ENCODE measurements around the gene WDR18. TPM values are rescaled to one million over a fixed set of nuclear protein-coding genes. Genes with fewer than 3 reads are reported as not detected.

Gene WDR18
- total and polyA plus RNA-seq, 2 of the 4 experiments (the other 2 are of a cell fraction) = 37.1 to 56.9 TPM

GRCh38 chr19:1018932-1019615 lies 34.9 kb downstream of the WDR18 start (continued):
- TF ChIP-seq, protein P1, sequence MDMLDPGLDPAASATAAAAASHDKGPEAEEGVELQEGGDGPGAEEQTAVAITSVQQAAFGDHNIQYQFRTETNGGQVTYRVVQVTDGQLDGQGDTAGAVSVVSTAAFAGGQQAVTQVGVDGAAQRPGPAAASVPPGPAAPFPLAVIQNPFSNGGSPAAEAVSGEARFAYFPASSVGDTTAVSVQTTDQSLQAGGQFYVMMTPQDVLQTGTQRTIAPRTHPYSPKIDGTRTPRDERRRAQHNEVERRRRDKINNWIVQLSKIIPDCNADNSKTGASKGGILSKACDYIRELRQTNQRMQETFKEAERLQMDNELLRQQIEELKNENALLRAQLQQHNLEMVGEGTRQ (IDR thresholded peaks at IDR 0.05; ENCODE audit: low read depth, low read length) = no peak

DNA sequence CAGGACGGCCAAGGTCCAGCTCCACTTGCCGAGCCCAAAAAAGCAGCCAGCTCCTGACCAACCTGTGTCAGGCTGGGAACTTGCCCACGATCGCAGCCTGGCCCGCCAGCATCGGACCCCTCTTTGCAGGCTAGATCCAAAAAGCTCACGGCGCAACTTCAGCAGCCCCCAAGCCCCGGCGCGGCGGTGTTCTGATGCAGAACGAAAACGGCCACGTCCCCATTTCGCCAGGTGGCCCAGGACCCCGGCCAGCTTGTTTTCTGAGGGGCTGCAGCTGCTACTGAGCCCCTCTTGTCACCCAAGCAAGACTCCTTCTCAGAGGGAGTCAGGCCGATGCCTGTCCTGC lies 35.4 kb downstream of the WDR18 start:
- peak overlapping the region; percentile 66 for H3K4me3 ChIP-seq (ENCODE audit: insufficient read depth, low read depth, low read length)
- H4K91ac ChIP-seq (ENCODE audit: insufficient read depth, low read depth, low read length) = no peak overlapping the region
- 11% methylated on average over 1 of the region's 18 CpGs; no CpG with 5 or more reads in 1 of the 2 experiments for WGBS, 2 experiments (ENCODE audit: extremely low coverage in 2 of 2, insufficient read length in 1 of 2)
- no TSS peak for BruUV-seq (replicated peaks)
- H2BK20ac ChIP-seq (ENCODE audit: low read depth, low read length) = no peak overlapping the region
- ChIA-PET CTCF (interaction anchor here (0.5 kb wide), 1 partner anchor 174 kb away, joined by 4 read pairs; no protein-coding TSS in a partner anchor), POLR2A (ENCODE audit: unreplicated experiment) (interaction anchor here (0.7 to 1.4 kb wide), 2 partner anchors 8 to 9 kb away, joined by 3 to 5 read pairs; no protein-coding TSS in a partner anchor)
- no peak overlapping the region for H2BK120ac ChIP-seq (ENCODE audit: low read depth, low read length)
- H2AK9ac ChIP-seq (replicated peaks; ENCODE audit: low read depth, low read length, poor library complexity) = peak overlapping the region; percentile 55
- H3K27ac ChIP-seq (ENCODE audit: insufficient read depth, low read length) = peak overlapping the region; percentile 66
- peak overlapping the region; percentile 93 for H3K9ac ChIP-seq (ENCODE audit: low read depth, low read length)
- H3K9me3 ChIP-seq (ENCODE audit: control insufficient read depth, insufficient read depth, low read length) = no peaks in the 10 kb centered on the region
- no peak overlapping the region for H2BK15ac ChIP-seq (ENCODE audit: low read depth, low read length)
- peak overlapping the region; percentile 69; the same call in 1 of the 2 replicates for H3K56ac ChIP-seq (ENCODE audit: extremely low read depth, insufficient read depth, low read length)
- in situ Hi-C loops (cut with MboI; ENCODE audit: low sequenced_read_pairs) = no loop called here
- peaks cover 63% of the 10 kb centered on the region for H4K20me1 ChIP-seq (ENCODE audit: insufficient read depth, low read length)
- peak overlapping the region; percentile 51 for H2AFZ ChIP-seq (replicated peaks; ENCODE audit: low read length, poor library complexity)
- no peaks in the 10 kb centered on the region; the same call in 1 of the 2 replicates for H3K36me3 ChIP-seq (ENCODE audit: control insufficient read depth, insufficient read depth, low read length)
- intact Hi-C loops (cut with micrococcal nuclease) = no loop called here
- H4K5ac ChIP-seq (ENCODE audit: low read depth, low read length) = no peak overlapping the region
- H2AK5ac ChIP-seq (ENCODE audit: low read depth, low read length) = peak overlapping the region; percentile 90; the same call in 1 of the 2 replicates
- peak overlapping the region; percentile 78; the same call in 1 of the 2 replicates for H3K4ac ChIP-seq (ENCODE audit: low read depth, low read length)
- DNase-seq (no peak), ATAC-seq (ENCODE audit: low read depth) (no peak)
- H3K18ac ChIP-seq (ENCODE audit: low read depth, low read length) = no peak overlapping the region
- peak overlapping the region; percentile 98 for H3K4me2 ChIP-seq (ENCODE audit: low read depth, low read length)
- peaks cover 9% of the 10 kb centered on the region; the same call in 1 of the 2 replicates for H3K9me1 ChIP-seq (ENCODE audit: insufficient read depth, low read length)
- H3K23ac ChIP-seq (ENCODE audit: low read depth, low read length) = peak overlapping the region; percentile 93
- H4K8ac ChIP-seq (ENCODE audit: low read depth in 2 of 2, low read length in 2 of 2) = no peak overlapping the region
- dilution Hi-C loops (cut with HindIII; ENCODE audit: low sequenced_read_pairs, unreplicated experiment) = no loop called here
- H3K79me1 ChIP-seq (ENCODE audit: low read depth in 1 of 2, low read length in 2 of 2) = peaks cover 0 to 50% of the 10 kb centered on the region in 2 experiments; a peak in 2 of 4 replicates
- H2BK5ac ChIP-seq (ENCODE audit: low read depth, low read length, poor library complexity, severe bottlenecking) = no peak overlapping the region
- H3K14ac ChIP-seq (replicated peaks; ENCODE audit: low read depth, low read length) = peak overlapping the region; percentile 87; the same call in 1 of the 2 replicates
- no peaks in the 10 kb centered on the region for H3K27me3 ChIP-seq (ENCODE audit: control insufficient read depth, insufficient read depth, low read length)
- peaks cover 33% of the 10 kb centered on the region for H3K4me1 ChIP-seq (ENCODE audit: control insufficient read depth, insufficient read depth, low read length)
- no peak for TF ChIP-seq RAD21 (IDR thresholded peaks at IDR 0.05; ENCODE audit: low read length)
- no peak for TF ChIP-seq CTCF (conservative IDR thresholded peaks at IDR 0.05; ENCODE audit: low read depth, low read length)
- no peak for TF ChIP-seq RFX5 (IDR thresholded peaks at IDR 0.05; ENCODE audit: low read depth, low read length)
- TF ChIP-seq RCOR1 (IDR thresholded peaks at IDR 0.05; ENCODE audit: insufficient replicate concordance, low read length) = no peak
- TF ChIP-seq MXI1 (IDR thresholded peaks at IDR 0.05; ENCODE audit: borderline replicate concordance, low read depth, low read length) = no peak
- TF ChIP-seq MAZ (IDR thresholded peaks at IDR 0.05; ENCODE audit: borderline replicate concordance, low read depth, low read length) = no peak
- no peak for TF ChIP-seq BHLHE40 (IDR thresholded peaks at IDR 0.05; ENCODE audit: low read depth, low read length)
- TF ChIP-seq NFE2L2 (IDR thresholded peaks at IDR 0.05; ENCODE audit: low read depth, low read length) = no peak
- TF ChIP-seq, protein P1 (IDR thresholded peaks at IDR 0.05; ENCODE audit: low read depth, low read length) = no peak
- TF ChIP-seq POLR2A (IDR thresholded peaks at IDR 0.05; ENCODE audit: low read depth, low read length) = no peak
- TF ChIP-seq CHD1 (IDR thresholded peaks at IDR 0.05; ENCODE audit: low read depth, low read length) = no peak
- TF ChIP-seq FOS (IDR thresholded peaks at IDR 0.05; ENCODE audit: low read depth, low read length) = no peak
- TF ChIP-seq CEBPB (IDR thresholded peaks at IDR 0.05; ENCODE audit: low read depth, low read length) = no peak
